ENCODE results near the gene ADGRF4.
"Not testable (repeated sequence)": the region's sequence is repeated elsewhere in the genome, so short reads cannot be mapped to it uniquely, and the experiment has no call there.

Gene ADGRF4

DNA sequence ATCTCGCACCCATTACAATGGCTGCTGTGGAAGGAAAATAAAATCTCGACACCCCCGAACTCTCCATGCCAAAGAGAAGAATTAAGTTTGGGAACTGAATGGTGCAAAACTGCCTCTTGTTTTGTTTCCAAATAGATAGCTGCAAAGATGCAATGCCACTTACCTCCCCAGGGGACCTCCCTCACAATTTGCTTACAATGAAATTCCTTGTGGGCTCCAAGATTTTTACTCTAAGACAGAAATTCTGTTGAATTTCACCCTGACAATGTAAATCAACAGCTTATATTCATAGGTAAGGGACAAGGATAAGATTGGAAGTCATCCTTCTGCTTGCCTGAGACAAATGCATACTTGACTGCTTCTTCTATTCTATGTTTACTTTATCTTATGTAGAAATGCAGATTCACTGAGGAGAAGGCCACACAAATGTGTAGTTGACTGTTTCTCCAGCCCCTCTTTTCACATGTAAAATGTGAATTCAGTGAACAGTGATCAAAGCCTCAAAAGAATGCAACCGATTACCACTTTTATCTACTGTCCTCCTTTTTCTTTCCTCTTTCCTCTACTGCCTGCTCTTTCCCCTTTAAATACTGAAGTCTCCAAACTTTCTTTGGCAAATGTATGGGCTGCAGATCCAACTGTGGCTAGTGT lies 36.6 kb downstream of the ADGRF4 start:
- DNase-seq (ENCODE audit: low read depth), result no peak

DNA sequence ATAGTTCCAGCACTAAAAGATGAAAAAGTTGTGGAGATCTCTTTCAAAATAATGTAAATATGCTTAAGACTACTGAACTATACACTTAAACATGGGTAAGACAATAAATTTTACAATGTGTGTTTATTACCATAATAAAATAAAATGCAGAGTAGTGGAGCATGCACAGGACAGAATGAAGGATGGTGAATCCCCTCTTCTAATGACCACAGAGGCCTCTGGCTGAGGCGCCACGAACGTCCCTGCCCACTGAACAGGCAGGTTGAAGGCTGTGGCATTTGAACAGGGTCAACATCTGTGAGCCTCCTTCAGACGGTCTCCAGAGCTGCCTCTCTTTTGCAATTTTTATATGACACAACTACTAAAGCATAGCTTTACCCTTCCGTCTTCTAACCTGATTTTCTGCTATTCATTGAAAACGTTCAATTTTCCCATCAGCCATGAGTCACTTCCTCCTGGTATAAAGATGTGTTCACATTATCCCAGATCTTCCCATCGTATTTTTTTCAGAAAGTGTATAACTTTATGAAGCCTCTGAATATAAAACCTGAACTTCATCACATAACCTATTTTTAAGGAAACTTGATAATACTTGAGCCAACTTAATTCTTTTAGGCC lies 37.8 kb downstream of the ADGRF4 start:
- DNase-seq (ENCODE audit: low read depth), result peak; percentile 51

DNA sequence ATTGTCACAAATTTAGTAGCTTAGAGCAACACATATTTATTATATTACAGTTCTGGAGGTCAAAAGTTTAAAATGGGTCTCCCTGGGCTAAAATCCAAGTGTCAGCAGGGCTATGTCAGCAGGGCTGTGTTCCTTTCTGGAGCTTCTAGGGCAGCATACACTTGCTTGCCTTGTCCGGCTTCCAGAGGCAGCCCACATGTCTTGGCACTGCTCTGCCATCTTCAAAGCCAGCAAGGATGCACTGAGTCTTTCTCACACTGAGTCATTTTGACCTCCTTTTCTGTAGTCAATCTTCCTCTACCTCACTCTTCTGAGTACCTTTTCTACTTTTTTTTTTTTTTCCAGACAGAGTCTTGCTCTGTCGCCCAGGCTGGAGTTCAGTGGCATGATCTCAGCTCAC lies 39.0 kb downstream of the ADGRF4 start:
- DNase-seq (ENCODE audit: low read depth), result no peak

DNA sequence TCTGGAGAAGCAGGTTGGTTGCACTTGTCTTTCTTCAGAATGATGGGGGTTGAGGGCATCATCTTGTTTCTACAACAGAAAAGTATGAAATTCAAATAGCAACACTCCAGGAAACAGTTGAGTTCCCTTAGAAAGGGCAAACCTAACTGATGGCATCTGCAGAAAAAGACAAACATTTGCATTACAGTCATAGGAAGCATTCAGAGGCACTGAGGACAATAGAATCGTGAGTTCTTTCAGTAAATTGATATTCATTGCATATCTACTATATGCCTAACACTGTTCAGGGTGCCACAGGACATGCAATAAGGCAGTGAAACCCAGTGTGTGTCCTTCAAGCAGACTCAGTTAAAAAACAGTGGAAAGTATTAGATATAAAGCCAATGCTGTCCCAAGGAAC lies 42.3 kb downstream of the ADGRF4 start:
- no peak for DNase-seq (ENCODE audit: low read depth)

DNA sequence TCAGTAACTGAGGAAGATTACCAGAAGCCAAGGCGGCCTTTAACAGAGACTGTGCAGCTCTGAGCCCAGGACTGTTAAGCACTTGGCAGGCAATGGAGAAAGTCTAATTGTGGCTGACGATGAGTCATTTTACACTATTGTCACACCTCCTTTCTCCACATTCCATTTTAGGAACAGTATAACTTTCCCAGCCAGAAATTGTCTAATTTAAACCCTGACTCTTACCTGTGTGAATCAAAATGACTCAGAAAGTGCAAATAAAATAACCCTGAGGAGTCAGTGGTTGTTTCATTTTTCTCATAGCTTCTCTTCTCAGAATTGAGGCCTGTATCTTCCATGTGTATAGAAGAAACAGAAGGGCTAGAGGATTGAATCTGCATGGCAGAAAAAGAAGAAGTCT lies 43.4 kb downstream of the ADGRF4 start:
- DNase-seq (ENCODE audit: low read depth), result peak; percentile 20

DNA sequence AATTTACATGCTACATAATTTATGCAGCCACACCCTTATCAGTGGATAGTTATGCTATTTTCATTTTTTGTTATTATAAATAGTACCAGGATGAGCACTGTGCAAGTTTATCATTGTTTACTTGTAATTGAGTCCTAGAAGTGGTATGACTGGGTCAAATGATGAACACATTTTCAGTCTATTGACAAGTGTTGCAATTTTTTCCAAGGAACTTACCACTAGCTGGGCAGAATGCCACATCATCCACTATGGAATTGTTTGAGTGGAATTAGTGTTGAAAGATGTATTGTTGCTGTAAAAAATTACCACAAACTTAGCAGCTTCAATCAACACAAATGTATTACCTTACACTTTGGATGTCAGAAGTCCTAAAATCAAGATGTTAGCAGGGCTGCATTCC lies 45.4 kb downstream of the ADGRF4 start:
- peak; percentile 15 for DNase-seq (ENCODE audit: low read depth)

DNA sequence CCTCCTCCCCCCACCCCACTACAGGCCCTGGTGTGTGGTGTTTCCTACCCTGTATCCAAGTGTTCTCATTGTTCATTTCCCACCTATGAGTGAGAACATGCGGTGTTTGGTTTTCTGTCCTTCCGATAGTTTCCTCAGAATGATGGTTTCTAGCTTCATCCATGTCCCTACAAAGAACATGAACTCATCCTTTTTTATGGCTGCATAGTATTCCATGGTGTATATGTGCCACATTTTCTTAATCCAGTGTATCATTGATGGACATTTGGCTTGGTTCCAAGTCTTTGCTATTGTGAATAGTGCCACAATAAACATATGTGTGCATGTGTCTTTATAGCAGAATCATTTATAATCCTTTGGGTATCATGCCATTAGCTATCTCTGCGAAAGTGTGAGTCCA lies 46.9 kb downstream of the ADGRF4 start:
- not testable (repeated sequence) for DNase-seq (ENCODE audit: low read depth)

DNA sequence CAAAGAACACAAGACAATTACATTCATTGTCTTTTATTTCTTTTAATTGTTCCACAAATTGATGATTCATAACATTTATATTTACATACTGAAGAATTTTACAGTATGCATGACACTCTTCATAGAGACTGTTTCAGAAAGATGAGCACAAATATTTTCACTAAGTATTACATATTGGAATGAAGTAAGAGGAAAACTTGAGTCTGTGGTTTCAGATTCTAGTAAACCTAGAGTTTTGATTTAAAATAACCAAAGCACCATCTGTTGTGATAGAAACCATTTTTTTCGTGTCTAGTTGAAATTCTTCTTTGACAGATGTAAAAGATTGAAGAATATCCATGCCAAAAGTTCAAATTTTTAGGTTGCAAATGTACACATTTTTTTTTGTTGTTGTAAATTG lies 51.4 kb downstream of the ADGRF4 start:
- DNase-seq (ENCODE audit: low read depth), result no peak

DNA sequence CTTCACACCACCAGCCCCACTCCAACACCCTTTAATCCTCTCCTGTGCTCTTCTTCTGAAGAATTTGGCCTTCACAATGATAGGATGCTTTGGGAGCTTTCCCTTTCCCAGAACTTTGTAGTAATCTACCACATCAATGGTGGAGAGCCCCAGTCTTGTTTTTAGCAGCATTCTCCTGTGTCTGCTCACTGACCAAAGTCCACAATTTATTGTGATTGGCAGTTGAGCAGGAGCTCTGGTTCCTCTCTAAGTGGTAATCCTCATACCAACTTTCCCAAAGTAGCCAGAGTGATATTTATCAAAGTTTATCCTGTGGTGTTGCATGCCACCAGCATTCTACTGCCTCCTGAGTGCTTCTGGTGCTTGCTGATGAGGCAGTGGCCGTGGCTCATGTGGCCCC lies 54.4 kb downstream of the ADGRF4 start:
- no peak for DNase-seq (ENCODE audit: low read depth)

DNA sequence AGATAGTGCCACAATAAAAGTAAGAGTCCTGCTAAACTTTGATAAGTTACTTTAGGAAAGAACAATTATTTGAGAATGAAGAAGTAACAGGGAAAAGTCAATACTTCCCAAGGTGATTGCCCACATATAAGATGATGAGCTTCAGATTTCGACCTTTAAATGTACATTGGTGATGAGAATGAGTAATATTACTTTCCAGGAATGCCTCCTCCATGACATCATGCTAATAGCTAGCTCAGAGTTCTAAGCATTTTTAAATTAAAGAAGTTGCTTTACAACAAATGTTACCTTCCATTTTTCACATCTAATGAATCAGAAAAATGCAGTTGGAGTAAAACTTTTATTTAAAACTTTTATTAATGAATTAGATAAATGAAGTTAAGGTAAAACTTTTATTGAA lies 61.0 kb downstream of the ADGRF4 start:
- DNase-seq (ENCODE audit: low read depth), result peak; percentile 24

DNA sequence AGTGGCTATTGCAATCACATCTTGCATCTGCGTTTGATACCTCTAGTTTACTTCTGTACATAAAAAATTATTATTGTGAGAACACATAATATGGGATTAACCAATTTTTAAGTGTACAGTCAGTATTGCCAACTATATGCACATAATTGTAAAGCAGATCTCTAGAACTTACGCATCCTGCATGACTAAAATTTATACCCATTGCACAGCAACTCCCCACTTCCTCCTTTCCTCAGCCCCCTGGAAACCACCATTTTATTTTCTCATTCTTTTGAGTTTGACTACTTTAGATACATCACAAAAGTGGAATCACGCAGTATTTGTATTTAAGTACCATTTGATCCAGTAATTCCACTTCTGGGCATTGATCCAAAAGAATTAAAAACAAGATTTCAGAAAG lies 64.1 kb downstream of the ADGRF4 start:
- DNase-seq (ENCODE audit: low read depth), result no peak

DNA sequence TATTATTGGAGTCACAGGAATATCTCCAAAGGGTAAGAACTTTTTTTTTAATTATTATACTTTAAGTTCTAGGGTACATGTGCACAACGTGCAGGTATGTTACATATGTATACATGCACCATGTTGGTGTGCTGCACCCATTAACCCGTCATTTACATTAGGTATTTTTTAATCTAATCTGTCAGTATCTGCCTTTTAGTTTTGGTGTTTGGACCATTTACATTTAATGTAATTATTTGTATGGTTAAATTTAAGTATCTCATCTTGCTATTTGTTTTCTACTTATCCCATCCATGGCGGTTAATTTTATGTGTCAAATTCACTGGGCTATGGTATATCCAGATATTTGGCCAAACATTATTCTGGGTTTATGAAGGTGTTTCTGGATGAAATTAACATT lies 68.1 kb downstream of the ADGRF4 start:
- no peak for DNase-seq (ENCODE audit: low read depth)

DNA sequence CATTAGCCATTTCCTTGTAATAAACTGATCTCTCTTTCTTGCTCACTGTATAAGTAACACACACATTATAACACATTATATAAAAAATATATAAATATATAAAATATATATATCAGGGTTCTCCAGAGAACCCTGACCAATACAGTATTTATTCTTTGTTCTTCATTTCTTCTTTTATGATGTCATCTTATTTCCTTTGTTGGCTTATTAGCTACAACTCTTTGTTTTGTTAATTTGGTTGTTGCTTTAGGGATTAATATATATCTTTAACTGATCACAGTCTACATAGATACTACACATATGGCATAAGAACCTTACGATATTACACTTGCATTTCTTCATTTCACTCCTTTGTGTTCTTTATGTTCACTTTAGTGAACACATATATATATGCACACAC lies 68.7 kb downstream of the ADGRF4 start:
- DNase-seq (ENCODE audit: low read depth), result no peak

DNA sequence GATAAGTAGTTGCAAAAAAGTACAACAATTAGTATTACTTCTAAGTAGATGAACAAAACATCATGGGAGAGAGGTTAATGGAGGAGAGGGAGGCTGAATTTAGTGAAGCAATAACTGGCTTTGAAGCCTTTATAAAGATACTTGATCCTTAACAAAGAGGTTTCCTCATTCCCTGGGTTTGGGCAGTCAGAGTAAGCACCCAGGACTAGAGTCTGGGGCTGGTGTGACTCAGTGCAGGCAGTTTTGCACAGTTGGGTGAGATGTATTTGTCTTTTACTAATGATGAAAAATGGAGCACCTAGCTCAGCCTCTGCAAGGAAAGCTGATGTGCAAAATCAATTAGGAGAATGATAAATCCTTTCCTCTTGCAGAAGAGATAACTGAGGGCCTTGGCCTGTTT lies 71.6 kb downstream of the ADGRF4 start:
- DNase-seq (ENCODE audit: low read depth), result no peak
